Adrenal gland (tissue), 5 donors: Measurements from ENCODE around the gene ADAMTS12.

Source experiments
- POLR2A ChIP-seq, 2 donors: fragments of 450-650 bp; IDR thresholded peaks; one replicate each; pipeline ENCODE4 v1.6.1; 2017; ENCODE audit warnings: antibody characterized with exemption in 2 of 2, mild to moderate bottlenecking in 2 of 2, moderate library complexity in 1 of 2
- TF ChIP-seq, protein P1 (sequence below), 6 experiments: fragments of 450-650 bp in 4 of 6; fragments of 200-600 bp in 2 of 6; sonication (generic) in 1 of 6; IDR thresholded peaks; 1 replicate in 5 of 6; 2 replicates in 1 of 6; pipeline versions ENCODE4 v1.5.1 to v1.8.0; 2016 to 2021; ENCODE audit warnings: antibody characterized with exemption in 6 of 6, mild to moderate bottlenecking in 2 of 6, moderate library complexity in 1 of 6
- donor health status: DM: no; HTN: no; CAD: no.

DNA sequence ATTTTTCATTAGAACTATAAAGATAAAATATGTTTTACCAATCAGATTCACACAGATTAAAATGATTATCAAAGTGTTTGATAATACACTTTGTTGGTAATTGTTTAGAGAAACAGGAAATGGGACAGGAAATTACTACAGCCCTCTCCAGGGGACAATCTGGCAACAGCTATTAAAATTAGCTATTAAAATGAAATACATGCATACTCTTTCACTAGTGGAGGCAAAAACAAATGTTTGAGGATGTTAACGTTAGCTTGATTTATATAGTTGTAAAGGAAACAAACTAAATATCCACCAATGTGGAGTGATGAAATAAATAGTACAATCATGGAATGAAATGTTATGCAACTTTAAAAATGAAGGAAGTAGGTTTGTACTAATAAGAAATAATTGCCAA is 397.3 kb downstream of the ADAMTS12 start:
- TF ChIP-seq, protein P1, sequence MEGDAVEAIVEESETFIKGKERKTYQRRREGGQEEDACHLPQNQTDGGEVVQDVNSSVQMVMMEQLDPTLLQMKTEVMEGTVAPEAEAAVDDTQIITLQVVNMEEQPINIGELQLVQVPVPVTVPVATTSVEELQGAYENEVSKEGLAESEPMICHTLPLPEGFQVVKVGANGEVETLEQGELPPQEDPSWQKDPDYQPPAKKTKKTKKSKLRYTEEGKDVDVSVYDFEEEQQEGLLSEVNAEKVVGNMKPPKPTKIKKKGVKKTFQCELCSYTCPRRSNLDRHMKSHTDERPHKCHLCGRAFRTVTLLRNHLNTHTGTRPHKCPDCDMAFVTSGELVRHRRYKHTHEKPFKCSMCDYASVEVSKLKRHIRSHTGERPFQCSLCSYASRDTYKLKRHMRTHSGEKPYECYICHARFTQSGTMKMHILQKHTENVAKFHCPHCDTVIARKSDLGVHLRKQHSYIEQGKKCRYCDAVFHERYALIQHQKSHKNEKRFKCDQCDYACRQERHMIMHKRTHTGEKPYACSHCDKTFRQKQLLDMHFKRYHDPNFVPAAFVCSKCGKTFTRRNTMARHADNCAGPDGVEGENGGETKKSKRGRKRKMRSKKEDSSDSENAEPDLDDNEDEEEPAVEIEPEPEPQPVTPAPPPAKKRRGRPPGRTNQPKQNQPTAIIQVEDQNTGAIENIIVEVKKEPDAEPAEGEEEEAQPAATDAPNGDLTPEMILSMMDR (IDR thresholded peaks at IDR 0.05) = no peak
- no peak for TF ChIP-seq POLR2A (IDR thresholded peaks at IDR 0.05)
